ENCODE data around the gene RPS24. TPM values are rescaled to one million over a fixed set of nuclear protein-coding genes. Genes with fewer than 3 reads are reported as not detected.

RPS24 gene
- total RNA-seq, 6 experiments from 2014 or later, result 1,111 to 1,416 (median 1,288) TPM

DNA sequence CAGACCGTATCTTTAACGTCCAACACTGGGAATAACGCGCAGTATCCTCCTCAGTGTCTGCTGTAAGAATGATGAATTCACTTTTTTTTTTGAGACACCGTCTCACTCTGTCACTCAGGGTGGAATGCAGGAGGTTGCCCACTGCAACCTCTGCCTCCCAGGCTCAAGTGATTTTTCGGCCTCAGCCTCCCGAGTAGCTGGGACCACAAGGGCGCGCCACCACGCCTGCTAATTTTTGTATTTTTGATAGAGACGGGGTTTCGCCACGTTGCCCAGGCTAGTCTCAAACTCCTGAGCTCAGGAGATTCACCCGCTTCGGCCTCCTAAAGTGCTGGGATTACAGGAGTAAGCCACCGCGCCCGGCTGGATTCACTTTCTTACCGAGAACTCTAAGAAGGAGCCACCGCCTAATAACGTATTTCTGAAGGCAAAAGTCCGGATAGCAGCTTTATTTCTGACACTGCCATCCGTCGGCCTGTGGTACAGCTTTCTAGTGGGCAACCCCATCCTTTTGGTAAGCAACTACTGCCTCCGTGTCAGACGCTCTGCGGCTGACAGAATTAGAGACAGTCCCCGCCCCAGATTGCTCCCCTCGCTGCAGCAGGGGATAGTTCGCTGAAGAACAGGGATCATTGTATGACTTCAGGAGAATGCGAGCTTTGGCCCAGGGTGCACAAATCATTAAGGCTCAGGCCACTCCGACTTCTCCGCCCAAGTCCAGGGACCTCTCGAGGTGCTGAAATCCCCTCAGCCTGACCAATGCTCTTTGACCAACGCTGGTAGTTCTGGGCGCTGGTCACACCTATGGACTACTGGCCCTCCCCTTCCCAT, 5.0 kb upstream of the RPS24 start:
- Mint-ChIP-seq H3K36me3 (ENCODE audit: low read depth) (peaks cover 31% of the 10 kb centered on the region), H3K9me3 (no peaks in the 10 kb centered on the region), H3K27me3 (ENCODE audit: insufficient read depth) (peaks cover 4% of the 10 kb centered on the region), H3K27ac (peak overlapping the region; percentile 95), H3K4me3 (peak overlapping the region; percentile 100), H3K4me1 (ENCODE audit: low read depth) (peaks cover 52% of the 10 kb centered on the region)
- DNase-seq, result peak; percentile 41
- TF ChIP-seq, protein P1, sequence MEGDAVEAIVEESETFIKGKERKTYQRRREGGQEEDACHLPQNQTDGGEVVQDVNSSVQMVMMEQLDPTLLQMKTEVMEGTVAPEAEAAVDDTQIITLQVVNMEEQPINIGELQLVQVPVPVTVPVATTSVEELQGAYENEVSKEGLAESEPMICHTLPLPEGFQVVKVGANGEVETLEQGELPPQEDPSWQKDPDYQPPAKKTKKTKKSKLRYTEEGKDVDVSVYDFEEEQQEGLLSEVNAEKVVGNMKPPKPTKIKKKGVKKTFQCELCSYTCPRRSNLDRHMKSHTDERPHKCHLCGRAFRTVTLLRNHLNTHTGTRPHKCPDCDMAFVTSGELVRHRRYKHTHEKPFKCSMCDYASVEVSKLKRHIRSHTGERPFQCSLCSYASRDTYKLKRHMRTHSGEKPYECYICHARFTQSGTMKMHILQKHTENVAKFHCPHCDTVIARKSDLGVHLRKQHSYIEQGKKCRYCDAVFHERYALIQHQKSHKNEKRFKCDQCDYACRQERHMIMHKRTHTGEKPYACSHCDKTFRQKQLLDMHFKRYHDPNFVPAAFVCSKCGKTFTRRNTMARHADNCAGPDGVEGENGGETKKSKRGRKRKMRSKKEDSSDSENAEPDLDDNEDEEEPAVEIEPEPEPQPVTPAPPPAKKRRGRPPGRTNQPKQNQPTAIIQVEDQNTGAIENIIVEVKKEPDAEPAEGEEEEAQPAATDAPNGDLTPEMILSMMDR (IDR thresholded peaks at IDR 0.05), result peak; percentile 40

- Mint-ChIP-seq H3K4me3 (peak within 1 kb of the TSS; percentile 100), H3K4me1 (ENCODE audit: low read depth) (peaks cover 50% of the 10 kb centered on the region), H3K9me3 (no peaks in the 10 kb centered on the region), H3K27ac (peak within 1 kb of the TSS; percentile 95), H3K36me3 (ENCODE audit: low read depth) (peaks cover 33% of the 10 kb centered on the region), H3K27me3 (ENCODE audit: insufficient read depth) (peaks cover 4% of the 10 kb centered on the region)
- peak; percentile 98 for DNase-seq
- TF ChIP-seq, protein P1 (IDR thresholded peaks at IDR 0.05), result peak; percentile 84
These were observed 4.1 kb upstream of the RPS24 start, which contains the start of gene POLR3A for GRCh38 chr10:78029269-78030226. Gene POLR3A (minus strand): TSS chr10:78029515. CDS start chr10:78029407, 108 bp downstream.

GRCh38 chr10:78033387-78033636, 351 bp upstream of the RPS24 start:
- Mint-ChIP-seq H3K27me3 (ENCODE audit: insufficient read depth) (peaks cover 8% of the 10 kb centered on the region), H3K27ac (no peak overlapping the region), H3K9me3 (no peaks in the 10 kb centered on the region), H3K4me3 (peak overlapping the region; percentile 88), H3K4me1 (ENCODE audit: low read depth) (peaks cover 50% of the 10 kb centered on the region), H3K36me3 (ENCODE audit: low read depth) (peaks cover 50% of the 10 kb centered on the region)
- TF ChIP-seq, protein P1 (IDR thresholded peaks at IDR 0.05), result no peak
- DNase-seq, result no peak

DNA sequence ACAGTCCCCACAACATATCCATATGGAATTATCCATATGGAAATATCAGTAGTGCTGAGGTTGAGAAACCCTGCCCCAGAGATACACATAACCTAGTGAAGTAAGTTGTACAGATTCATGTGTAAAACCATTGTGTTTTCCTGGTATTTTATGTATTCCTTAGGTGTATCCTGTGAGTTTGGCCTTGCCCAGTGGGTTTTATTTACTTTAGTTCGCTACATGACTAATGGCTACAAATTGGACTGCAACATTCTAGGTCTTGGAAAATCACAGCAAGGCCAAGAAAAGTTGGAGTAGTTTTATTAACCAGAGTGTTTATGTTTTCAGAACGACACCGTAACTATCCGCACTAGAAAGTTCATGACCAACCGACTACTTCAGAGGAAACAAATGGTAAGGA, 1.4 kb downstream of the RPS24 start:
- Mint-ChIP-seq H3K9me3 (no peaks in the 10 kb centered on the region), H3K27ac (peak overlapping the region; percentile 70), H3K36me3 (ENCODE audit: low read depth) (peaks cover 54% of the 10 kb centered on the region), H3K27me3 (ENCODE audit: insufficient read depth) (peaks cover 3% of the 10 kb centered on the region; the same call in 1 of the 2 replicates), H3K4me3 (peak overlapping the region; percentile 88), H3K4me1 (ENCODE audit: low read depth) (peaks cover 47% of the 10 kb centered on the region)
- peak; percentile 24 for DNase-seq
- TF ChIP-seq, protein P1 (IDR thresholded peaks at IDR 0.05), result no peak

GRCh38 chr10:78035437-78035836, 1.8 kb downstream of the RPS24 start:
- peaks cover 3% of the 10 kb centered on the region; the same call in 1 of the 2 replicates for H3K27me3 Mint-ChIP-seq (ENCODE audit: insufficient read depth)
- H3K27ac Mint-ChIP-seq, result peak overlapping the region; percentile 64
- no peak for DNase-seq
- H3K36me3 Mint-ChIP-seq (ENCODE audit: low read depth), result peaks cover 56% of the 10 kb centered on the region
- TF ChIP-seq, protein P1 (IDR thresholded peaks at IDR 0.05), result no peak
- peaks cover 46% of the 10 kb centered on the region for H3K4me1 Mint-ChIP-seq (ENCODE audit: low read depth)
- peak overlapping the region; percentile 88 for H3K4me3 Mint-ChIP-seq
- no peaks in the 10 kb centered on the region for H3K9me3 Mint-ChIP-seq

All from HFFc6 (cell line).